Sigmoid colon (tissue), 4 donors: ENCODE data around the gene SBF2.

ENCODE experiments used
- CTCF ChIP-seq, 4 experiments: fragments of 450-650 bp in 3 of 4; fragments of 200-600 bp in 1 of 4; IDR thresholded peaks; one replicate each; pipeline ENCODE4 v1.5.1; 2016 to 2019; ENCODE audit warnings: antibody characterized with exemption in 4 of 4, mild to moderate bottlenecking in 3 of 4, moderate library complexity in 2 of 4
- EP300 ChIP-seq, 4 donors: sonication (generic); formaldehyde crosslinking; IDR thresholded peaks; one replicate each; pipeline ENCODE4 v1.6.1; 2017; ENCODE audit warnings: antibody characterized with exemption in 4 of 4
- POLR2A ChIP-seq, 2 donors: fragments of 450-650 bp; IDR thresholded peaks; one replicate each; pipeline ENCODE4 v1.6.1; 2016; ENCODE audit warnings: antibody characterized with exemption in 2 of 2, mild to moderate bottlenecking in 2 of 2, moderate library complexity in 2 of 2
- POLR2AphosphoS5 ChIP-seq, 4 donors: sonication (generic); formaldehyde crosslinking; IDR thresholded peaks; one replicate each; pipeline ENCODE4 v1.6.1; 2017; ENCODE audit warnings: antibody characterized with exemption in 4 of 4

GRCh38 chr11:10204021-10204420, 90.0 kb downstream of the SBF2 start:
- TF ChIP-seq CTCF (IDR thresholded peaks at IDR 0.05): no peak
- TF ChIP-seq EP300 (IDR thresholded peaks at IDR 0.05): no peak
- TF ChIP-seq POLR2AphosphoS5 (IDR thresholded peaks at IDR 0.05): no peak
- TF ChIP-seq POLR2A (IDR thresholded peaks at IDR 0.05): no peak
